Activated B cell treated with CpG ODN at 0.5 μM for 24 hours (primary cell): Measurements from ENCODE around the gene PRRG2. TPM values are rescaled to one million over a fixed set of nuclear protein-coding genes. Genes with fewer than 3 reads are reported as not detected.

Experiments used
- ATAC-seq: fragments of 200-7000 bp; cut with Tn5 transposase; one replicate; pipeline ENCODE4 v1.10.0; 2021; ENCODE audit warnings: low read depth, mild to moderate bottlenecking, moderate library complexity
- CTCF ChIA-PET: fragments of 350-600 bp; sonication (Branson Sonifier 250); formaldehyde crosslinking; loops from one replicate; lab custom pipeline; 2021; ENCODE audit warnings: antibody characterized with exemption; lab: Charles Lee
- POLR2A ChIA-PET: fragments of 350-600 bp; sonication (Branson Sonifier 250); formaldehyde crosslinking; loops from one replicate; lab custom pipeline; 2021; ENCODE audit warnings: antibody characterized with exemption; lab: Charles Lee
- DNase-seq: peaks from one replicate; pipeline ENCODE4 v3.0.0; 2022
- H3K27ac Mint-ChIP-seq: one replicate; pipeline ENCODE4 v1.8.0; 2020; ENCODE audit warnings: mixed read lengths
- H3K27me3 Mint-ChIP-seq: one replicate; pipeline ENCODE4 v1.8.0; 2021; ENCODE audit warnings: mixed read lengths
- H3K36me3 Mint-ChIP-seq: one replicate; pipeline ENCODE4 v1.8.0; 2021; ENCODE audit warnings: low read depth, mixed read lengths
- H3K4me1 Mint-ChIP-seq: one replicate; pipeline ENCODE4 v1.8.0; 2021; ENCODE audit warnings: mixed read lengths
- H3K4me3 Mint-ChIP-seq: one replicate; pipeline ENCODE4 v1.8.0; 2020; ENCODE audit warnings: mild to moderate bottlenecking, mixed read lengths
- H3K9me3 Mint-ChIP-seq: one replicate; pipeline ENCODE4 v1.8.0; 2020; ENCODE audit warnings: mixed read lengths
- intact Hi-C: fragments of 100-400 bp; cut with micrococcal nuclease; formaldehyde crosslinking; loops from one replicate; pipeline ENCODE4 v1.15.1; 2024
- total RNA-seq: library from RNA; stranded (reverse); gene quantifications from 2 replicates; pipeline ENCODE4 v1.2.3, GENCODE V29; 2022
- TF ChIP-seq, protein P1 (sequence below): fragments of 200-600 bp; IDR thresholded peaks from one replicate; pipeline ENCODE4 v1.8.0; 2022; ENCODE audit warnings: antibody characterized with exemption, mild to moderate bottlenecking

PRRG2 gene
- total RNA-seq, 1 donor from 2014 or later: 1.8 TPM

DNA sequence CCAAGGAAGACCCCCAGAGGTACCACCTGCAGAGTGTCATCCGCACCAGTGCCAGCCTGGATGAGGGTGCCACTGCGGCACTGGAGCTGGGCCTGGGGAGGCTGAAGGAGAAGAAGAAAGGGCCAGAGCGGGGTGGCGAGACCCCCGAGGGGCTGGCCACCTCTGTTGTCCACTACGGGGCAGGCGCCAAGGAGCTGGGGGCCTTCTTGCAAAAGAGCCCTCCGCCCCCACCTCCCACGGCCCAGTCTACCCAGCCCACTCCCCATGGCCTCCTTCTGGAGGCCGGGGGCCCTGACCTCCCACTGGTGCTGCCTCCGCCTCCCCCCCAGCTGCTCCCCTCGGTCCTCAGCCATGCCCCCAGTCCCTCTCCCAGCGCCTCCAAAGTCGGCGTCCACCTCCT lies 15.3 kb downstream of the PRRG2 start:
- intact Hi-C loops: no loop called here
- TF ChIP-seq, protein P1, sequence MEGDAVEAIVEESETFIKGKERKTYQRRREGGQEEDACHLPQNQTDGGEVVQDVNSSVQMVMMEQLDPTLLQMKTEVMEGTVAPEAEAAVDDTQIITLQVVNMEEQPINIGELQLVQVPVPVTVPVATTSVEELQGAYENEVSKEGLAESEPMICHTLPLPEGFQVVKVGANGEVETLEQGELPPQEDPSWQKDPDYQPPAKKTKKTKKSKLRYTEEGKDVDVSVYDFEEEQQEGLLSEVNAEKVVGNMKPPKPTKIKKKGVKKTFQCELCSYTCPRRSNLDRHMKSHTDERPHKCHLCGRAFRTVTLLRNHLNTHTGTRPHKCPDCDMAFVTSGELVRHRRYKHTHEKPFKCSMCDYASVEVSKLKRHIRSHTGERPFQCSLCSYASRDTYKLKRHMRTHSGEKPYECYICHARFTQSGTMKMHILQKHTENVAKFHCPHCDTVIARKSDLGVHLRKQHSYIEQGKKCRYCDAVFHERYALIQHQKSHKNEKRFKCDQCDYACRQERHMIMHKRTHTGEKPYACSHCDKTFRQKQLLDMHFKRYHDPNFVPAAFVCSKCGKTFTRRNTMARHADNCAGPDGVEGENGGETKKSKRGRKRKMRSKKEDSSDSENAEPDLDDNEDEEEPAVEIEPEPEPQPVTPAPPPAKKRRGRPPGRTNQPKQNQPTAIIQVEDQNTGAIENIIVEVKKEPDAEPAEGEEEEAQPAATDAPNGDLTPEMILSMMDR: no peak
- H3K27me3 Mint-ChIP-seq: no peaks in the 10 kb centered on the region
- H3K36me3 Mint-ChIP-seq: peaks cover 45% of the 10 kb centered on the region
- no peak overlapping the region for H3K4me3 Mint-ChIP-seq
- ChIA-PET CTCF (no interaction called here), POLR2A (interaction anchor here (1.3 to 1.5 kb wide), 2 partner anchors 44 to 82 kb away, joined by 4 to 5 read pairs; partner anchors contain the start of gene RRAS)
- H3K4me1 Mint-ChIP-seq: peaks cover 32% of the 10 kb centered on the region
- H3K9me3 Mint-ChIP-seq: no peaks in the 10 kb centered on the region
- no peak for DNase-seq
- no peak for ATAC-seq
- no peak overlapping the region for H3K27ac Mint-ChIP-seq

DNA sequence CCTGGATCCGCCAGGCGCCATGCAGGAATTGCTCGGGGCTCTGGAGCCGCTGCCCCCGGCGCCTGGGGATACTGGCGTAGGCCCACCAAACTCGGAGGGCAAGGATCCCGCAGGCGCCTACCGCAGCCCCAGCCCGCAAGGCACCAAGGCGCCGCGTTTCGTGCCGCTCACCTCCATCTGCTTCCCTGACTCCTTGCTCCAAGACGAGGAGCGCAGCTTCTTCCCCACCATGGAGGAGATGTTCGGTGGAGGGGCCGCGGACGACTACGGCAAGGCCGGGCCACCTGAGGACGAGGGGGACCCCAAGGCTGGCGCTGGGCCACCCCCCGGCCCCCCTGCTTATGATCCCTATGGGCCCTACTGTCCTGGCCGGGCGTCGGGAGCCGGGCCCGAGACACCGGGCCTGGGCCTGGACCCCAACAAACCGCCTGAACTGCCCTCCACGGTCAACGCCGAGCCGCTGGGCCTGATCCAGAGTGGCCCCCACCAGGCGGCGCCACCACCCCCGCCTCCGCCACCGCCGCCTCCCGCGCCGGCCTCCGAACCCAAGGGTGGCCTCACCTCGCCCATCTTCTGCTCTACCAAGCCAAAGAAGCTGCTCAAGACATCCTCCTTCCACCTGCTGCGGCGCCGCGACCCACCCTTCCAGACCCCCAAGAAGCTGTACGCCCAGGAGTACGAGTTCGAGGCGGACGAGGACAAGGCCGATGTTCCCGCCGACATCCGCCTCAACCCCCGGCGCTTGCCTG lies 16.0 kb downstream of the PRRG2 start:
- ChIA-PET CTCF (no interaction called here), POLR2A (interaction anchor here (1.5 kb wide), 1 partner anchor 43 kb away, joined by 4 read pairs; the partner anchor contains the start of gene RRAS)
- Mint-ChIP-seq H3K9me3 (no peaks in the 10 kb centered on the region), H3K4me1 (peaks cover 28% of the 10 kb centered on the region), H3K27me3 (no peaks in the 10 kb centered on the region), H3K27ac (no peak overlapping the region), H3K36me3 (peaks cover 50% of the 10 kb centered on the region), H3K4me3 (no peak overlapping the region)
- intact Hi-C loops: no loop called here
- no peak for DNase-seq
- no peak for ATAC-seq
- TF ChIP-seq, protein P1: no peak

DNA sequence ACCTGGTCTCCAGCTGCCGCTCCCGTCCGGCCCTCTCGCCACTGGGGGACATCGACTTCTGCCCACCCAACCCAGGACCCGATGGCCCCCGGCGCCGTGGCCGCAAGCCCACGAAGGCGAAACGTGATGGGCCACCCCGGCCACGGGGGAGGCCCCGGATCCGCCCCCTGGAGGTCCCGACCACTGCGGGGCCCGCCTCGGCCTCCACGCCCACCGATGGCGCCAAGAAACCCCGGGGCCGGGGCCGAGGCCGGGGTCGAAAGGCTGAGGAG lies 16.5 kb downstream of the PRRG2 start:
- no peaks in the 10 kb centered on the region for H3K27me3 Mint-ChIP-seq
- no peak overlapping the region for H3K27ac Mint-ChIP-seq
- H3K4me3 Mint-ChIP-seq: no peak overlapping the region
- H3K36me3 Mint-ChIP-seq: peaks cover 55% of the 10 kb centered on the region
- CTCF ChIA-PET: no interaction called here
- no peak for ATAC-seq
- DNase-seq: no peak
- POLR2A ChIA-PET: no interaction called here
- no peaks in the 10 kb centered on the region for H3K9me3 Mint-ChIP-seq
- intact Hi-C loops: no loop called here
- peaks cover 23% of the 10 kb centered on the region for H3K4me1 Mint-ChIP-seq
- TF ChIP-seq, protein P1: no peak

DNA sequence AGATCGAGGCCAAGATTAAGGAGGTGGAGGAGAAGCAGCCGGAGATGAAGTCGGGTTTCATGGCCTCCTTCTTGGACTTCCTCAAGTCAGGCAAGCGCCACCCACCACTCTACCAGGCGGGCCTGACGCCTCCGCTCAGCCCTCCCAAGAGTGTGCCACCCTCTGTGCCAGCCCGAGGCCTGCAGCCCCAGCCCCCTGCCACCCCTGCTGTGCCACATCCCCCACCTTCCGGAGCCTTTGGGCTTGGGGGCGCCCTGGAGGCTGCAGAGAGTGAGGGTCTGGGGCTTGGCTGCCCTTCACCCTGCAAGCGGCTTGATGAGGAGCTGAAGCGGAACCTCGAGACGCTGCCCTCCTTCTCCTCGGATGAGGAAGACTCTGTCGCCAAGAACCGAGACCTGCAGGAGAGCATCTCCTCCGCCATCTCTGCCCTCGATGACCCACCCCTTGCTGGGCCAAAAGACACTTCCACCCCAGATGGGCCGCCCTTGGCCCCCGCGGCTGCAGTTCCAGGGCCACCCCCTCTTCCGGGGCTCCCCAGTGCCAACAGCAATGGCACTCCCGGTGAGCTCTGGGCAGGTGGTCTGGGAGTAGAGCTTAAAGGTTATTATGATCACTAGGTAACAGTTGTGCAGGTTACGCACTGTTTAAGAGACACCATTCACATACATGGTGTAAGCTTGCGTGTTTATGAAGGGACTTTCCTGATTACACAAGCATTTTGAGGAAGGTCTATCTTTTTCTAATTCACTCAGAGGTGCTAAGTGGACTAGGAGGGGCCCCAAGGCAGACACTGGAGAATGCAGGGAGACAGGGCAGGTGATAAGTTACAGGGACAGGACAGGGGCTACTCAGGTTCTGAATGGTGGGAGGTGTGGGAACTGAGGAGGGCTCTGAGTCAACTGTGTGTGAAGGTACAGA lies 18.5 kb downstream of the PRRG2 start:
- peaks cover 53% of the 10 kb centered on the region for H3K36me3 Mint-ChIP-seq
- DNase-seq (no peak), ATAC-seq (no peak)
- no peaks in the 10 kb centered on the region for H3K27me3 Mint-ChIP-seq
- CTCF ChIA-PET: no interaction called here
- intact Hi-C loops: no loop called here
- H3K4me3 Mint-ChIP-seq: no peak overlapping the region
- H3K27ac Mint-ChIP-seq: no peak overlapping the region
- POLR2A ChIA-PET: interaction anchor here (0.6 kb wide), 1 partner anchor 58 kb away, joined by 3 read pairs; no protein-coding TSS in a partner anchor
- TF ChIP-seq, protein P1: no peak
- H3K4me1 Mint-ChIP-seq: peaks cover 3% of the 10 kb centered on the region
- H3K9me3 Mint-ChIP-seq: no peaks in the 10 kb centered on the region

DNA sequence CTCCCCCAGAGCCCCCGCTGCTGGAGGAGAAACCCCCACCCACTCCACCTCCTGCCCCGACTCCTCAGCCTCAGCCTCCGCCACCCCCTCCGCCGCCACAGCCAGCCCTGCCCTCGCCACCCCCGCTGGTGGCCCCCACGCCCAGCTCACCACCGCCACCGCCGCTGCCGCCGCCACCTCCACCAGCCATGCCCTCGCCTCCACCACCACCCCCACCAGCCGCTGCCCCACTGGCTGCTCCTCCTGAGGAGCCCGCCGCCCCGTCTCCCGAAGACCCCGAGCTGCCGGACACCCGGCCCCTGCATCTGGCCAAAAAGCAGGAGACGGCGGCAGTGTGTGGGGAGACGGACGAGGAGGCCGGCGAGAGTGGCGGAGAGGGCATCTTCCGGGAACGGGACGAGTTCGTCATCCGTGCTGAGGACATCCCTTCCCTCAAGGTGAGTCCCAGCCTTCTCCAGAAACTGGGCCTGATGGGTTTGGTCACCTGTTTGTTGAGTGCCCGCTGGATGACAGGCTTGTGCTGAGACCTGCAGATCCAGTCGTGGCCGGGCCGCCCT lies 20.4 kb downstream of the PRRG2 start:
- intact Hi-C loops: no loop called here
- ChIA-PET CTCF (no interaction called here), POLR2A (interaction anchor here (0.5 kb wide), 1 partner anchor 10 kb away, joined by 6 read pairs; no protein-coding TSS in a partner anchor)
- TF ChIP-seq, protein P1: no peak
- ATAC-seq: no peak
- H3K4me3 Mint-ChIP-seq: no peak overlapping the region
- no peaks in the 10 kb centered on the region for H3K27me3 Mint-ChIP-seq
- no peak overlapping the region for H3K27ac Mint-ChIP-seq
- H3K9me3 Mint-ChIP-seq: no peaks in the 10 kb centered on the region
- DNase-seq: no peak
- H3K4me1 Mint-ChIP-seq: peaks cover 2% of the 10 kb centered on the region
- H3K36me3 Mint-ChIP-seq: peaks cover 61% of the 10 kb centered on the region
